H9 (cell line): ENCODE data around the gene TMEM120B. TPM values are rescaled to one million over a fixed set of nuclear protein-coding genes. Genes with fewer than 3 reads are reported as not detected.
"Not testable (repeated sequence)": the region's sequence is repeated elsewhere in the genome, so short reads cannot be mapped to it uniquely, and the experiment has no call there.

Source experiments
- DNase-seq: peaks from one replicate; pipeline ENCODE4 v3.0.0-alpha.2; 2017
- H2AFZ ChIP-seq: one replicate; pipeline ENCODE4 v1.6.1; 2013; ENCODE audit warnings: mild to moderate bottlenecking, low read length, control low read depth, moderate library complexity
- H2AK5ac ChIP-seq: 2 replicates; pipeline ENCODE4 v1.6.1; 2013; ENCODE audit warnings: low read length, control low read depth, mixed read lengths; ENCODE audit not compliant: insufficient read length
- H2BK120ac ChIP-seq: one replicate; pipeline ENCODE4 v1.6.1; 2013; ENCODE audit warnings: low read depth, mild to moderate bottlenecking, low read length, control low read depth, inconsistent platforms; ENCODE audit not compliant: poor library complexity, severe bottlenecking
- H2BK12ac ChIP-seq: 2 replicates; pipeline ENCODE4 v1.6.1; 2013; ENCODE audit warnings: low read length, control low read depth, mixed read lengths, low read depth; ENCODE audit not compliant: insufficient read length
- H2BK15ac ChIP-seq: 2 replicates; pipeline ENCODE4 v1.6.1; 2013; ENCODE audit warnings: low read depth, low read length, control low read depth
- H2BK20ac ChIP-seq: one replicate; pipeline ENCODE4 v1.6.1; 2013; ENCODE audit warnings: low read depth, mild to moderate bottlenecking, low read length, control low read depth, inconsistent platforms; ENCODE audit not compliant: poor library complexity, severe bottlenecking
- H2BK5ac ChIP-seq: 2 replicates; pipeline ENCODE4 v1.6.1; 2013; ENCODE audit warnings: low read length, control low read depth, mixed read lengths; ENCODE audit not compliant: insufficient read length
- H3K14ac ChIP-seq: 2 replicates; pipeline ENCODE4 v1.6.1; 2013; ENCODE audit warnings: low read length, control low read depth; ENCODE audit not compliant: insufficient read depth
- H3K18ac ChIP-seq: 2 replicates; pipeline ENCODE4 v1.6.1; 2013; ENCODE audit warnings: low read depth, mild to moderate bottlenecking, mixed read lengths, low read length, control low read depth; ENCODE audit not compliant: insufficient read length
- H3K23ac ChIP-seq: 2 replicates; pipeline ENCODE4 v1.6.1; 2013; ENCODE audit warnings: low read length, control low read depth, mixed read lengths, low read depth; ENCODE audit not compliant: insufficient read length
- H3K23me2 ChIP-seq: 2 replicates; pipeline ENCODE4 v1.6.1; 2013; ENCODE audit warnings: low read depth, mild to moderate bottlenecking, mixed read lengths, low read length, control low read depth; ENCODE audit not compliant: insufficient read length, poor library complexity, severe bottlenecking
- H3K27ac ChIP-seq: 2 replicates; pipeline ENCODE4 v1.5.1; 2013; ENCODE audit warnings: low read length, control low read depth, mixed read lengths, low read depth; ENCODE audit not compliant: insufficient read length
- H3K27me3 ChIP-seq: 2 replicates; pipeline ENCODE4 v1.6.1; 2013; ENCODE audit warnings: low read length, control low read depth, inconsistent platforms; ENCODE audit not compliant: insufficient read depth
- H3K4ac ChIP-seq: 2 replicates; pipeline ENCODE4 v1.6.1; 2013; ENCODE audit warnings: low read depth, mild to moderate bottlenecking, control low read depth, inconsistent platforms, low read length, moderate library complexity
- H3K4me1 ChIP-seq: 2 replicates; pipeline ENCODE4 v1.6.1; 2013; ENCODE audit warnings: low read length, control low read depth, inconsistent platforms; ENCODE audit not compliant: insufficient read depth
- H3K4me2 ChIP-seq: 2 replicates; pipeline ENCODE4 v1.6.1; 2013; ENCODE audit warnings: low read length, control low read depth, mixed read lengths; ENCODE audit not compliant: insufficient read length, insufficient read depth
- H3K56ac ChIP-seq: 2 replicates; pipeline ENCODE4 v1.6.1; 2013; ENCODE audit warnings: low read depth, mild to moderate bottlenecking, mixed read lengths, low read length, control low read depth; ENCODE audit not compliant: insufficient read length
- H3K79me1 ChIP-seq: 2 replicates; pipeline ENCODE4 v1.6.1; 2013; ENCODE audit warnings: low read depth, mild to moderate bottlenecking, moderate library complexity, low read length, control low read depth, inconsistent platforms; ENCODE audit not compliant: insufficient read depth, poor library complexity, severe bottlenecking
- H3K79me2 ChIP-seq: 2 replicates; pipeline ENCODE4 v1.6.1; 2013; ENCODE audit warnings: low read length, control low read depth, inconsistent platforms; ENCODE audit not compliant: insufficient read depth
- H3K9ac ChIP-seq: 2 replicates; pipeline ENCODE4 v1.6.1; 2013; ENCODE audit warnings: low read length, control low read depth, mixed read lengths; ENCODE audit not compliant: insufficient read length; ENCODE audit errors: extremely low read depth
- H3K9me3 ChIP-seq: one replicate; pipeline ENCODE4 v1.6.1; 2013; ENCODE audit warnings: low read depth, low read length, inconsistent platforms; ENCODE audit not compliant: control insufficient read depth
- H3T11ph ChIP-seq: one replicate; pipeline ENCODE4 v1.6.1; 2013; ENCODE audit warnings: mild to moderate bottlenecking, low read length, control low read depth, inconsistent platforms
- H4K20me1 ChIP-seq: one replicate; pipeline ENCODE4 v1.6.1; 2013; ENCODE audit not compliant: control insufficient read depth, insufficient read length, insufficient read depth
- H4K5ac ChIP-seq: 2 replicates; pipeline ENCODE4 v1.6.1; 2013; ENCODE audit warnings: low read depth, mild to moderate bottlenecking, mixed read lengths, low read length, control low read depth; ENCODE audit not compliant: insufficient read length
- H4K8ac ChIP-seq: replicated peaks from 2 replicates; pipeline ENCODE4 v1.6.1; 2013; ENCODE audit warnings: low read length, control low read depth, mixed read lengths, low read depth; ENCODE audit not compliant: insufficient read length
- H4K91ac ChIP-seq: 2 replicates; pipeline ENCODE4 v1.6.1; 2013; ENCODE audit warnings: low read depth, mild to moderate bottlenecking, moderate library complexity, mixed read lengths, low read length, control low read depth; ENCODE audit not compliant: insufficient read length
- H3K27ac Mint-ChIP-seq, 3 experiments: 2 replicates in 2 of 3; 3 replicates in 1 of 3; pipeline ENCODE4 v1.8.0; 2020 to 2021; ENCODE audit warnings: mixed read lengths in 3 of 3, mild to moderate bottlenecking in 1 of 3, moderate library complexity in 1 of 3
- H3K27me3 Mint-ChIP-seq: 2 replicates; pipeline ENCODE4 v1.8.0; 2021; ENCODE audit warnings: low read depth, mild to moderate bottlenecking, moderate library complexity, mixed read lengths
- H3K36me3 Mint-ChIP-seq, 3 experiments: 2 replicates in 2 of 3; 3 replicates in 1 of 3; pipeline ENCODE4 v1.8.0; 2020 to 2021; ENCODE audit warnings: low read depth in 3 of 3, mixed read lengths in 3 of 3; ENCODE audit not compliant: insufficient read depth in 1 of 3
- H3K4me1 Mint-ChIP-seq, 2 experiments: 2 replicates each; pipeline ENCODE4 v1.8.0; 2020; ENCODE audit warnings: mixed read lengths in 2 of 2
- H3K4me3 Mint-ChIP-seq, 2 experiments: 2 replicates in 1 of 2; 3 replicates in 1 of 2; pipeline ENCODE4 v1.8.0; 2020 to 2021; ENCODE audit warnings: mild to moderate bottlenecking in 2 of 2, mixed read lengths in 2 of 2, moderate library complexity in 1 of 2
- H3K9me3 Mint-ChIP-seq, 2 experiments: 2 replicates in 1 of 2; 3 replicates in 1 of 2; pipeline ENCODE4 v1.8.0; 2020; ENCODE audit warnings: mild to moderate bottlenecking in 2 of 2, mixed read lengths in 2 of 2, moderate library complexity in 1 of 2
- WGBS: extraction: QIAGEN DNeasy Blood & Tissue Kit; methylation state at CpG from one replicate; pipeline ENCODE4 v1.1.7; 2013; ENCODE audit warnings: missing lambda C conversion rate, low lambda C conversion rate, mixed read lengths; ENCODE audit not compliant: insufficient read length; ENCODE audit errors: extremely low coverage; 5-methylcytosine and 5-hydroxymethylcytosine counted together
- total RNA-seq: library from RNA; stranded (reverse); gene quantifications from 2 replicates; pipeline ENCODE4 v1.2.1, GENCODE V29; 2021
- TF ChIP-seq, protein P1 (sequence below): fragments of 200-600 bp; sonication (generic); conservative IDR thresholded peaks from 3 replicates; pipeline ENCODE4 v1.8.0; 2021; ENCODE audit warnings: antibody characterized with exemption, mild to moderate bottlenecking

Gene TMEM120B
- total RNA-seq, 1 experiment from 2014 or later = 25.8 TPM

DNA sequence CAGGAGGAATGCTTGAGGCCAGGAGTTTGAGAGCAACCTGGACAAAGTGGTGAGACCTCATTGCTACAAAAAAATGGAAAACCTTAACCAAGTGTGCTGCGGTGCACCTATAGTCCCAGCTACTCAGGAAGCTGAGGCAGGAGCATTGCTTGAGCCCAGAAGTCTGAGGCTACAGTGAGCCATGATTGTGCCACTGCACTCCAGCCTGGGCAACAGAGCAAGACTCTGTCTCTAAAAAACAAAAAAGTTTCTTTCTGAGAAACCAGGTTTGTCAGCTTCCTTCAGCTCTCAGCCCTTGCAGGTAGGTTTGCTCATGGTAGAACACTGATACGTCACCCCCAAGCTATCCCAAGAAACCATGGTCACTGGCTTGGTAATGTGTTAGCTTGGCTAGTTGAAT is 23.1 kb upstream of the TMEM120B start:
- no peak overlapping the region for H3K18ac ChIP-seq
- TF ChIP-seq, protein P1, sequence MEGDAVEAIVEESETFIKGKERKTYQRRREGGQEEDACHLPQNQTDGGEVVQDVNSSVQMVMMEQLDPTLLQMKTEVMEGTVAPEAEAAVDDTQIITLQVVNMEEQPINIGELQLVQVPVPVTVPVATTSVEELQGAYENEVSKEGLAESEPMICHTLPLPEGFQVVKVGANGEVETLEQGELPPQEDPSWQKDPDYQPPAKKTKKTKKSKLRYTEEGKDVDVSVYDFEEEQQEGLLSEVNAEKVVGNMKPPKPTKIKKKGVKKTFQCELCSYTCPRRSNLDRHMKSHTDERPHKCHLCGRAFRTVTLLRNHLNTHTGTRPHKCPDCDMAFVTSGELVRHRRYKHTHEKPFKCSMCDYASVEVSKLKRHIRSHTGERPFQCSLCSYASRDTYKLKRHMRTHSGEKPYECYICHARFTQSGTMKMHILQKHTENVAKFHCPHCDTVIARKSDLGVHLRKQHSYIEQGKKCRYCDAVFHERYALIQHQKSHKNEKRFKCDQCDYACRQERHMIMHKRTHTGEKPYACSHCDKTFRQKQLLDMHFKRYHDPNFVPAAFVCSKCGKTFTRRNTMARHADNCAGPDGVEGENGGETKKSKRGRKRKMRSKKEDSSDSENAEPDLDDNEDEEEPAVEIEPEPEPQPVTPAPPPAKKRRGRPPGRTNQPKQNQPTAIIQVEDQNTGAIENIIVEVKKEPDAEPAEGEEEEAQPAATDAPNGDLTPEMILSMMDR = no peak
- no peak overlapping the region for H2BK15ac ChIP-seq
- H3K9me3 ChIP-seq = no peaks in the 10 kb centered on the region
- Mint-ChIP-seq H3K9me3 (no peaks in the 10 kb centered on the region), H3K36me3 (no peaks in the 10 kb centered on the region), H3K4me1 (peaks cover 6 to 9% of the 10 kb centered on the region in 2 experiments), H3K27ac (no peak overlapping the region), H3K4me3 (no peak overlapping the region), H3K27me3 (no peaks in the 10 kb centered on the region)
- no peak overlapping the region for H4K91ac ChIP-seq
- no peak overlapping the region for H2BK20ac ChIP-seq
- no peaks in the 10 kb centered on the region for H3K79me2 ChIP-seq
- WGBS = no CpG with 5 or more reads among the region's 2 CpGs
- H2BK120ac ChIP-seq = no peak overlapping the region
- H3K4me2 ChIP-seq = no peak overlapping the region
- no peak overlapping the region for H2BK12ac ChIP-seq
- no peaks in the 10 kb centered on the region for H3K79me1 ChIP-seq
- H3K4me1 ChIP-seq = no peaks in the 10 kb centered on the region; the same call in 1 of the 2 replicates
- no peak overlapping the region for H4K8ac ChIP-seq
- DNase-seq = no peak
- H3K9ac ChIP-seq = no peak overlapping the region
- H3K23ac ChIP-seq = no peak overlapping the region
- no peak overlapping the region for H3K14ac ChIP-seq
- H3T11ph ChIP-seq = no peak overlapping the region
- no peak overlapping the region for H2AK5ac ChIP-seq
- H4K5ac ChIP-seq = no peak overlapping the region
- H2BK5ac ChIP-seq = no peak overlapping the region
- H2AFZ ChIP-seq = no peak overlapping the region
- no peaks in the 10 kb centered on the region for H3K27me3 ChIP-seq
- no peak overlapping the region for H3K4ac ChIP-seq
- H4K20me1 ChIP-seq = no peaks in the 10 kb centered on the region
- H3K23me2 ChIP-seq = no peaks in the 10 kb centered on the region
- no peak overlapping the region for H3K56ac ChIP-seq
- H3K27ac ChIP-seq = no peak overlapping the region

DNA sequence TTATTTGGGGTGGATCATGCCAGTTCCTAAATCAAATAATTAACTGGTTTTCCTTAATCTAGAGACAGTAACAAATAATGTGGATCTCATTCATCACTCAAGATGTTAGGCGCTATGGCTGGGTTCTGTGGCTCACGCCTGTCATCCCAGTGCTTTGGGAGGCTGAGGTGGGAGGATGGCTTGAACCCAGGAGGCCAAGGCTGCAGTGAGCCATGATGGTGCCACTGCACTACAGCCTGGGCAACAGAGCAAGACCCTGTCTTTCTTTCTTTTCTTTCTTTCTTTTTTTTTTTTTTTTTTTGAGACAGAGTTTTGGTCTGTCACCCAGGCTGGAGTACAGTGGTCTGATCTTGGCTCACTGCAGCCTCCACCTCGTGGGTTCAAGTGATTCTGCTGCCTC is 19.8 kb upstream of the TMEM120B start:
- not testable (repeated sequence) for H2BK120ac ChIP-seq, H3K4me1 Mint-ChIP-seq, H2AK5ac ChIP-seq, H3K9me3 Mint-ChIP-seq, H3K27ac Mint-ChIP-seq, H3K79me2 ChIP-seq, H2BK5ac ChIP-seq, H3K4me1 ChIP-seq, H4K8ac ChIP-seq, H3T11ph ChIP-seq, H3K36me3 Mint-ChIP-seq, H3K14ac ChIP-seq, H4K5ac ChIP-seq, H3K23ac ChIP-seq, H2BK20ac ChIP-seq, H3K4ac ChIP-seq, H2BK12ac ChIP-seq, H3K4me2 ChIP-seq, H3K18ac ChIP-seq, H3K27me3 ChIP-seq, DNase-seq, H3K9me3 ChIP-seq, H3K56ac ChIP-seq, H3K79me1 ChIP-seq, H4K20me1 ChIP-seq, H4K91ac ChIP-seq, H3K4me3 Mint-ChIP-seq, H3K27ac ChIP-seq, H2AFZ ChIP-seq, H3K9ac ChIP-seq, H3K23me2 ChIP-seq, H3K27me3 Mint-ChIP-seq, H2BK15ac ChIP-seq
- WGBS = no CpG with 5 or more reads among the region's 3 CpGs
